DND-41 (cell line): Measurements from ENCODE around the gene CHRNA9.

Experiments
- ATAC-seq: fragments of 200-7000 bp; cut with Tn5 transposase; 3 replicates; pipeline ENCODE4 v1.9.1; 2021; ENCODE audit warnings: low read depth; ENCODE audit not compliant: insufficient read depth
- DNase-seq: peaks from one replicate; pipeline ENCODE4 v3.0.0-alpha.2; 2020
- H2AFZ ChIP-seq: 2 replicates; pipeline ENCODE4 v1.6.0; 2012; ENCODE audit warnings: low read depth, low read length
- H3K27ac ChIP-seq: 2 replicates; pipeline ENCODE4 v1.5.1; 2012; ENCODE audit warnings: low read length, inconsistent platforms
- H3K27me3 ChIP-seq: fragments of 200-600 bp; sonication (generic); 2 replicates; pipeline ENCODE4 v1.6.0; 2012; ENCODE audit warnings: low read length, mild to moderate bottlenecking, inconsistent platforms; ENCODE audit not compliant: insufficient read depth, poor library complexity
- H3K36me3 ChIP-seq: 2 replicates; pipeline ENCODE4 v1.5.1; 2012; ENCODE audit warnings: low read length, inconsistent platforms; ENCODE audit not compliant: insufficient read depth
- H3K4me1 ChIP-seq: 2 replicates; pipeline ENCODE4 v1.5.1; 2012; ENCODE audit warnings: mild to moderate bottlenecking, low read length; ENCODE audit not compliant: insufficient read depth
- H3K4me2 ChIP-seq: 2 replicates; pipeline ENCODE4 v1.6.0; 2012; ENCODE audit warnings: mild to moderate bottlenecking, moderate library complexity, low read length, inconsistent platforms; ENCODE audit not compliant: insufficient read depth
- H3K4me3 ChIP-seq, 2 experiments: fragments of 200-600 bp in 1 of 2; shearing (Covaris generic) in 1 of 2; 2 replicates each; pipeline ENCODE4 v1.5.1; 2012 to 2016; ENCODE audit warnings: inconsistent platforms in 2 of 2, low read length in 2 of 2, mild to moderate bottlenecking in 2 of 2, low read depth in 1 of 2, moderate library complexity in 1 of 2
- H3K79me2 ChIP-seq: 2 replicates; pipeline ENCODE4 v1.6.0; 2012; ENCODE audit warnings: low read length, inconsistent platforms; ENCODE audit not compliant: insufficient read depth
- H3K9ac ChIP-seq: 2 replicates; pipeline ENCODE4 v1.6.0; 2012; ENCODE audit warnings: low read depth, mild to moderate bottlenecking, inconsistent platforms, low read length, moderate library complexity
- H3K9me3 ChIP-seq: 2 replicates; pipeline ENCODE4 v1.5.1; 2012; ENCODE audit warnings: low read length, moderate library complexity, mild to moderate bottlenecking, inconsistent platforms; ENCODE audit not compliant: insufficient read depth, severe bottlenecking
- H4K20me1 ChIP-seq: 2 replicates; pipeline ENCODE4 v1.6.0; 2012; ENCODE audit warnings: low read length; ENCODE audit not compliant: insufficient read depth
- CTCF ChIP-seq: IDR thresholded peaks from 2 replicates; pipeline ENCODE4 v1.5.1; 2012; ENCODE audit warnings: borderline replicate concordance, low read length, moderate library complexity, mild to moderate bottlenecking; ENCODE audit not compliant: poor library complexity, severe bottlenecking; ENCODE audit errors: extremely low read depth
- EZH2 ChIP-seq: IDR thresholded peaks from 3 replicates; pipeline ENCODE4 v1.6.1; 2012; ENCODE audit warnings: borderline replicate concordance, low read depth, mild to moderate bottlenecking, moderate library complexity, low read length, inconsistent platforms; ENCODE audit not compliant: severe bottlenecking

Gene CHRNA9

GRCh38 chr4:40306226-40306625 is 28.9 kb upstream of the CHRNA9 start:
- no peaks in the 10 kb centered on the region for H3K36me3 ChIP-seq
- no peaks in the 10 kb centered on the region for H3K9me3 ChIP-seq
- no peak overlapping the region for H3K4me3 ChIP-seq
- no peaks in the 10 kb centered on the region for H3K27me3 ChIP-seq
- H3K4me1 ChIP-seq: peaks cover 86% of the 10 kb centered on the region
- H3K79me2 ChIP-seq: peaks cover 34% of the 10 kb centered on the region
- DNase-seq (peak; percentile 35), ATAC-seq (no peak)
- TF ChIP-seq EZH2 (no peak), CTCF (peak; percentile 15)
- H2AFZ ChIP-seq: no peak overlapping the region
- peak overlapping the region; percentile 9; the same call in 1 of the 2 replicates for H3K4me2 ChIP-seq
- H3K9ac ChIP-seq: peak overlapping the region; percentile 44; the same call in 1 of the 2 replicates
- H4K20me1 ChIP-seq: no peaks in the 10 kb centered on the region
- peak overlapping the region; percentile 89 for H3K27ac ChIP-seq

- Histone ChIP-seq H3K36me3 (no peaks in the 10 kb centered on the region), H4K20me1 (no peaks in the 10 kb centered on the region), H3K79me2 (peaks cover 34% of the 10 kb centered on the region), H3K27me3 (no peaks in the 10 kb centered on the region), H3K9me3 (no peaks in the 10 kb centered on the region), H3K4me3 (no peak overlapping the region; a peak in 1 of 4 replicates), H2AFZ (peak overlapping the region; percentile 35; the same call in 1 of the 2 replicates), H3K4me1 (peaks cover 85% of the 10 kb centered on the region), H3K9ac (peak overlapping the region; percentile 44), H3K4me2 (peak overlapping the region; percentile 67), H3K27ac (peak overlapping the region; percentile 89)
- DNase-seq (peak; percentile 56), ATAC-seq (peak; percentile 15)
- TF ChIP-seq EZH2: no peak
- TF ChIP-seq CTCF: no peak
Measured at GRCh38 chr4:40306976-40307375, 28.2 kb upstream of the CHRNA9 start.

GRCh38 chr4:40307627-40308497 is 27.3 kb upstream of the CHRNA9 start:
- Histone ChIP-seq H3K36me3 (no peaks in the 10 kb centered on the region), H3K4me1 (peaks cover 82% of the 10 kb centered on the region), H3K27me3 (no peaks in the 10 kb centered on the region), H3K9ac (peak overlapping the region; percentile 44), H3K9me3 (no peaks in the 10 kb centered on the region), H2AFZ (peak overlapping the region; percentile 35), H3K27ac (peak overlapping the region; percentile 89), H3K4me2 (peak overlapping the region; percentile 67), H3K79me2 (peaks cover 34% of the 10 kb centered on the region), H3K4me3 (peak overlapping the region in 1 of 2 experiments; percentile 50; a peak in 2 of 4 replicates), H4K20me1 (no peaks in the 10 kb centered on the region)
- TF ChIP-seq EZH2 (no peak), CTCF (no peak)
- ATAC-seq (peak; percentile 67), DNase-seq (peak; percentile 77)
